ENCODE data around the gene IGSF8. TPM values are rescaled to one million over a fixed set of nuclear protein-coding genes. Genes with fewer than 3 reads are reported as not detected.

IGSF8 gene
- total and polyA plus RNA-seq, 8 donors, result 27.5 to 38.3 (median 31.7) TPM

- Histone ChIP-seq H3K4me3 (no peak overlapping the region), H3K9me3 (no peaks in the 10 kb centered on the region), H3K27me3 (peaks cover 0 to 3% of the 10 kb centered on the region in 2 donors), H3K27ac (no peak overlapping the region), H3K36me3 (no peaks in the 10 kb centered on the region), H3K4me1 (peaks cover 3 to 4% of the 10 kb centered on the region in 2 donors)
- DNase-seq (no peak), ATAC-seq (no peak)
- TF ChIP-seq CTCF (IDR thresholded peaks at IDR 0.05), result no peak
- intact Hi-C loops (cut with DNase I), result no loop called here
Measured at GRCh38 chr1:160122978-160123495, 24.6 kb upstream of the IGSF8 start.

GRCh38 chr1:160121388-160121787 is 23.0 kb upstream of the IGSF8 start:
- intact Hi-C loops (cut with DNase I), result no loop called here

GRCh38 chr1:160120797-160121196 is 22.4 kb upstream of the IGSF8 start:
- no peak for ATAC-seq

More at GRCh38 chr1:160121388-160121787, 23.0 kb upstream of the IGSF8 start:
- Histone ChIP-seq H3K27me3 (peaks cover 0 to 11% of the 10 kb centered on the region in 2 donors), H3K4me3 (no peak overlapping the region), H3K9me3 (no peaks in the 10 kb centered on the region), H3K4me1 (peaks cover 3 to 4% of the 10 kb centered on the region in 2 donors), H3K27ac (no peak overlapping the region), H3K36me3 (no peaks in the 10 kb centered on the region)
- DNase-seq (no peak), ATAC-seq (no peak)
- TF ChIP-seq CTCF (IDR thresholded peaks at IDR 0.05), result no peak

GRCh38 chr1:160118928-160119327 is 20.5 kb upstream of the IGSF8 start:
- intact Hi-C loops (cut with DNase I), result no loop called here
- H3K27me3 ChIP-seq, result peaks cover 0 to 19% of the 10 kb centered on the region in 2 donors
- H3K27ac ChIP-seq, result no peak overlapping the region
- no peak overlapping the region for H3K4me3 ChIP-seq
- TF ChIP-seq CTCF (IDR thresholded peaks at IDR 0.05), result no peak
- ATAC-seq (no peak), DNase-seq (no peak)
- H3K36me3 ChIP-seq, result no peaks in the 10 kb centered on the region
- peaks cover 0 to 3% of the 10 kb centered on the region in 2 donors for H3K4me1 ChIP-seq
- H3K9me3 ChIP-seq, result no peaks in the 10 kb centered on the region

More at GRCh38 chr1:160120797-160121196, 22.4 kb upstream of the IGSF8 start:
- Histone ChIP-seq H3K36me3 (no peaks in the 10 kb centered on the region), H3K4me3 (no peak overlapping the region), H3K4me1 (peaks cover 3 to 4% of the 10 kb centered on the region in 2 donors), H3K27ac (no peak overlapping the region), H3K9me3 (no peaks in the 10 kb centered on the region), H3K27me3 (peaks cover 0 to 17% of the 10 kb centered on the region in 2 donors)
- TF ChIP-seq CTCF (IDR thresholded peaks at IDR 0.05), result no peak
- intact Hi-C loops (cut with DNase I), result no loop called here
- DNase-seq, result no peak

GRCh38 chr1:160117709-160118183 is 19.3 kb upstream of the IGSF8 start:
- Histone ChIP-seq H3K9me3 (no peaks in the 10 kb centered on the region), H3K27me3 (peaks cover 0 to 19% of the 10 kb centered on the region in 2 donors), H3K27ac (no peak overlapping the region), H3K4me3 (no peak overlapping the region), H3K4me1 (peaks cover 0 to 3% of the 10 kb centered on the region in 2 donors), H3K36me3 (no peaks in the 10 kb centered on the region)
- no peak for TF ChIP-seq CTCF (IDR thresholded peaks at IDR 0.05)
- ATAC-seq, result peak; percentile 94
- DNase-seq, result peak in 3 of 4 donors; percentile 56 to 87 (median 62)
- intact Hi-C loops (cut with DNase I), result no loop called here

All from left lung (tissue), 10 donors.